ENCODE results near the gene CACNA1A. TPM values are rescaled to one million over a fixed set of nuclear protein-coding genes. Genes with fewer than 3 reads are reported as not detected.

CACNA1A gene
- total and polyA plus RNA-seq, 2 of the 13 experiments (the other 11 are each of a cell fraction or from before 2014, with no cell fraction given), result not detected

DNA sequence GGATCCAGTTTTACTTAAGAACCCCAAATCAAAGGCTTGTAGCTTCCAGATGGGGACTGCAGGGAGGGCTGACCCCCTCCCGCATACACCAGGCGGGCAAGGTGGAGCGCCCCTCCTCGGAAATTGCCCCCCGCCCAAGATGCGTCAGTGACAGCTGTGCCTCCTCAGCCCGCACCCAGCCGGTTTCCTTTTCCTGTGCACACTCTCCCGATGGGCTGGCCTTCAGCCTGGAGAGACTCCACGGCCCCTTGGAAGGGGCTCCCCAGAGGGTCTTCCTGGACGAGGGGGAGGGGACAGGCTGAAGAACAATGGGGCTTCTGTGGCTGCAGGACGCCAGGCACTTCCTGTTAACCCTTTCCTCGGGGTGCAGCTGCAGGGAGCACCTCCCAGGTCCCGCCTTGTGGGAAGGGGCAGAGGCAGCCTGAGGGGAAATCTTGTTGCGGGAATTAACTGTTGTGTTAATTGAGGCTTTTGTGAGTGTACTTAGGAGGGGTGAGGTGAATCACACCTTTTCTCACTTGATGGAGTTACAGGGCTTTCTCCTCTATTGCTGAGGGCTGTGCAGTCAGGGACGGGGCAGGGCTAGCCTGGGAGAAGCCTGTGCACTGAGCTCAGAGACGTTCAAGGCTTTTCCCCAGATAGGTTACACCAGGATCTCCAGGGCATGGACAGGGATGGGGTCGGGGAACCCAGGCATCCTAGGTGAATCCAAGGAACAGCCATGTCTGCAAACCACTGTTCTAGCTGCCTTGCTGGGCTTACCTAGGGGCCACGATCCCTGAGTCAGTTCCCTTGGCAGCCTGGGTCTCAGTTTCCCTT, 341.7 kb downstream of the CACNA1A start (continued):
- TF ChIP-seq, protein P1, sequence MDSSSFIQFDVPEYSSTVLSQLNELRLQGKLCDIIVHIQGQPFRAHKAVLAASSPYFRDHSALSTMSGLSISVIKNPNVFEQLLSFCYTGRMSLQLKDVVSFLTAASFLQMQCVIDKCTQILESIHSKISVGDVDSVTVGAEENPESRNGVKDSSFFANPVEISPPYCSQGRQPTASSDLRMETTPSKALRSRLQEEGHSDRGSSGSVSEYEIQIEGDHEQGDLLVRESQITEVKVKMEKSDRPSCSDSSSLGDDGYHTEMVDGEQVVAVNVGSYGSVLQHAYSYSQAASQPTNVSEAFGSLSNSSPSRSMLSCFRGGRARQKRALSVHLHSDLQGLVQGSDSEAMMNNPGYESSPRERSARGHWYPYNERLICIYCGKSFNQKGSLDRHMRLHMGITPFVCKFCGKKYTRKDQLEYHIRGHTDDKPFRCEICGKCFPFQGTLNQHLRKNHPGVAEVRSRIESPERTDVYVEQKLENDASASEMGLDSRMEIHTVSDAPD (CRISPR knock-in tag; IDR thresholded peaks at IDR 0.05), result no peak
- TF ChIP-seq REXO4 (CRISPR knock-in tag; IDR thresholded peaks at IDR 0.05; ENCODE audit: borderline replicate concordance) (no peak), NCOA1 (CRISPR knock-in tag; IDR thresholded peaks at IDR 0.05) (no peak), ZNF3 (CRISPR knock-in tag; IDR thresholded peaks at IDR 0.05) (no peak), ZNF296 (CRISPR knock-in tag; conservative IDR thresholded peaks at IDR 0.05) (no peak), KDM6A (CRISPR knock-in tag; IDR thresholded peaks at IDR 0.05; ENCODE audit: low read depth) (peak; percentile 65), XRCC5 (optimal IDR thresholded peaks at IDR 0.05; ENCODE audit: low read length) (peak; percentile 92), ZNF33A (CRISPR knock-in tag; IDR thresholded peaks at IDR 0.05; ENCODE audit: borderline replicate concordance) (no peak), ZNF224 (CRISPR knock-in tag; IDR thresholded peaks at IDR 0.05) (peak; percentile 69; the same call in 1 of the 2 replicates), ZFP62 (CRISPR knock-in tag; IDR thresholded peaks at IDR 0.05) (no peak), GATAD2A (CRISPR knock-in tag; IDR thresholded peaks at IDR 0.05) (peak; percentile 97), SMARCC2 (IDR thresholded peaks at IDR 0.05) (no peak), CBX2 (IDR thresholded peaks at IDR 0.05; ENCODE audit: low read depth, low read length) (no peak), CBX2 (CRISPR knock-in tag; IDR thresholded peaks at IDR 0.05; ENCODE audit: low read depth) (no peak), FOXA1 (IDR thresholded peaks at IDR 0.05) (no peak), FOXA1 (CRISPR knock-in tag; IDR thresholded peaks at IDR 0.05) (no peak)
- TF ChIP-seq, protein P2, sequence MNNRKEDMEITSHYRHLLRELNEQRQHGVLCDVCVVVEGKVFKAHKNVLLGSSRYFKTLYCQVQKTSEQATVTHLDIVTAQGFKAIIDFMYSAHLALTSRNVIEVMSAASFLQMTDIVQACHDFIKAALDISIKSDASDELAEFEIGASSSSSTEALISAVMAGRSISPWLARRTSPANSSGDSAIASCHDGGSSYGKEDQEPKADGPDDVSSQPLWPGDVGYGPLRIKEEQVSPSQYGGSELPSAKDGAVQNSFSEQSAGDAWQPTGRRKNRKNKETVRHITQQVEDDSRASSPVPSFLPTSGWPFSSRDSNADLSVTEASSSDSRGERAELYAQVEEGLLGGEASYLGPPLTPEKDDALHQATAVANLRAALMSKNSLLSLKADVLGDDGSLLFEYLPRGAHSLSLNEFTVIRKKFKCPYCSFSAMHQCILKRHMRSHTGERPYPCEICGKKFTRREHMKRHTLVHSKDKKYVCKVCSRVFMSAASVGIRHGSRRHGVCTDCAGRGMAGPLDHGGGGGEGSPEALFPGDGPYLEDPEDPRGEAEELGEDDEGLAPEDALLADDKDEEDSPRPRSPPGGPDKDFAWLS (CRISPR knock-in tag; IDR thresholded peaks at IDR 0.05; ENCODE audit: borderline replicate concordance), result no peak
- TF ChIP-seq, protein P3, sequence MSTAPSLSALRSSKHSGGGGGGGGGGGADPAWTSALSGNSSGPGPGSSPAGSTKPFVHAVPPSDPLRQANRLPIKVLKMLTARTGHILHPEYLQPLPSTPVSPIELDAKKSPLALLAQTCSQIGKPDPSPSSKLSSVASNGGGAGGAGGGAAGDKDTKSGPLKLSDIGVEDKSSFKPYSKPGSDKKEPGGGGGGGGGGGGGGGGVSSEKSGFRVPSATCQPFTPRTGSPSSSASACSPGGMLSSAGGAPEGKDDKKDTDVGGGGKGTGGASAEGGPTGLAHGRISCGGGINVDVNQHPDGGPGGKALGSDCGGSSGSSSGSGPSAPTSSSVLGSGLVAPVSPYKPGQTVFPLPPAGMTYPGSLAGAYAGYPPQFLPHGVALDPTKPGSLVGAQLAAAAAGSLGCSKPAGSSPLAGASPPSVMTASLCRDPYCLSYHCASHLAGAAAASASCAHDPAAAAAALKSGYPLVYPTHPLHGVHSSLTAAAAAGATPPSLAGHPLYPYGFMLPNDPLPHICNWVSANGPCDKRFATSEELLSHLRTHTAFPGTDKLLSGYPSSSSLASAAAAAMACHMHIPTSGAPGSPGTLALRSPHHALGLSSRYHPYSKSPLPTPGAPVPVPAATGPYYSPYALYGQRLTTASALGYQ (CRISPR knock-in tag; IDR thresholded peaks at IDR 0.05), result peak; percentile 81; the same call in 1 of the 2 replicates
- TF ChIP-seq, protein P4, sequence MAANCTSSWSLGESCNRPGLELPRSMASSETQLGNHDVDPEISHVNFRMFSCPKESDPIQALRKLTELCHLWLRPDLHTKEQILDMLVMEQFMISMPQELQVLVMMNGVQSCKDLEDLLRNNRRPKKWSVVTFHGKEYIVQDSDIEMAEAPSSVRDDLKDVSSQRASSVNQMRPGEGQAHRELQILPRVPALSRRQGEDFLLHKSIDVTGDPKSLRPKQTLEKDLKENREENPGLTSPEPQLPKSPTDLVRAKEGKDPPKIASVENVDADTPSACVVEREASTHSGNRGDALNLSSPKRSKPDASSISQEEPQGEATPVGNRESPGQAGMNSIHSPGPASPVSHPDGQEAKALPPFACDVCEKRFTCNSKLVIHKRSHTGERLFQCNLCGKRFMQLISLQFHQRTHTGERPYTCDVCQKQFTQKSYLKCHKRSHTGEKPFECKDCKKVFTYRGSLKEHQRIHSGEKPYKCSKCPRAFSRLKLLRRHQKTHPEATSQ (CRISPR knock-in tag; IDR thresholded peaks at IDR 0.05; ENCODE audit: borderline replicate concordance), result no peak
- TF ChIP-seq, protein P5, sequence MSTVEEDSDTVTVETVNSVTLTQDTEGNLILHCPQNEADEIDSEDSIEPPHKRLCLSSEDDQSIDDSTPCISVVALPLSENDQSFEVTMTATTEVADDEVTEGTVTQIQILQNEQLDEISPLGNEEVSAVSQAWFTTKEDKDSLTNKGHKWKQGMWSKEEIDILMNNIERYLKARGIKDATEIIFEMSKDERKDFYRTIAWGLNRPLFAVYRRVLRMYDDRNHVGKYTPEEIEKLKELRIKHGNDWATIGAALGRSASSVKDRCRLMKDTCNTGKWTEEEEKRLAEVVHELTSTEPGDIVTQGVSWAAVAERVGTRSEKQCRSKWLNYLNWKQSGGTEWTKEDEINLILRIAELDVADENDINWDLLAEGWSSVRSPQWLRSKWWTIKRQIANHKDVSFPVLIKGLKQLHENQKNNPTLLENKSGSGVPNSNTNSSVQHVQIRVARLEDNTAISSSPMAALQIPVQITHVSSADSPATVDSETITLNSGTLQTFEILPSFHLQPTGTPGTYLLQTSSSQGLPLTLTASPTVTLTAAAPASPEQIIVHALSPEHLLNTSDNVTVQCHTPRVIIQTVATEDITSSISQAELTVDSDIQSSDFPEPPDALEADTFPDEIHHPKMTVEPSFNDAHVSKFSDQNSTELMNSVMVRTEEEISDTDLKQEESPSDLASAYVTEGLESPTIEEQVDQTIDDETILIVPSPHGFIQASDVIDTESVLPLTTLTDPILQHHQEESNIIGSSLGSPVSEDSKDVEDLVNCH (CRISPR knock-in tag; IDR thresholded peaks at IDR 0.05), result no peak
- TF ChIP-seq, protein P6, sequence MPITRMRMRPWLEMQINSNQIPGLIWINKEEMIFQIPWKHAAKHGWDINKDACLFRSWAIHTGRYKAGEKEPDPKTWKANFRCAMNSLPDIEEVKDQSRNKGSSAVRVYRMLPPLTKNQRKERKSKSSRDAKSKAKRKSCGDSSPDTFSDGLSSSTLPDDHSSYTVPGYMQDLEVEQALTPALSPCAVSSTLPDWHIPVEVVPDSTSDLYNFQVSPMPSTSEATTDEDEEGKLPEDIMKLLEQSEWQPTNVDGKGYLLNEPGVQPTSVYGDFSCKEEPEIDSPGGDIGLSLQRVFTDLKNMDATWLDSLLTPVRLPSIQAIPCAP (CRISPR knock-in tag; IDR thresholded peaks at IDR 0.05; ENCODE audit: low read depth), result 0 out of 2 replicates have a peak, but pooled peaks have one; percentile 31

Data from HepG2 (cell line).